Nephron (organoid): Measurements from ENCODE around the gene PRPSAP2.
A peak's percentile ranks its signal among the peaks of the same experiment; 100 is the strongest.

Experiments used
- H3K27ac Mint-ChIP-seq, 3 experiments: 2 replicates each; pipeline ENCODE4 v1.8.0; 2020; ENCODE audit warnings: mixed read lengths in 3 of 3, mild to moderate bottlenecking in 2 of 3, moderate library complexity in 1 of 3
- H3K27me3 Mint-ChIP-seq: 2 replicates; pipeline ENCODE4 v1.8.0; 2021; ENCODE audit warnings: low read depth, mild to moderate bottlenecking, moderate library complexity, mixed read lengths
- H3K36me3 Mint-ChIP-seq: 2 replicates; pipeline ENCODE4 v1.8.0; 2020; ENCODE audit warnings: low read depth, mixed read lengths
- H3K4me1 Mint-ChIP-seq: 2 replicates; pipeline ENCODE4 v1.8.0; 2020; ENCODE audit warnings: mixed read lengths
- H3K4me3 Mint-ChIP-seq, 3 experiments: 2 replicates each; pipeline ENCODE4 v1.8.0; 2020; ENCODE audit warnings: mild to moderate bottlenecking in 3 of 3, mixed read lengths in 3 of 3, moderate library complexity in 2 of 3
- H3K9me3 Mint-ChIP-seq: 2 replicates; pipeline ENCODE4 v1.8.0; 2020; ENCODE audit warnings: mixed read lengths
- TF ChIP-seq, protein P1 (sequence below), 3 experiments: fragments of 200-600 bp; sonication (generic); IDR thresholded peaks; one replicate each; pipeline ENCODE4 v1.5.0; 2021; ENCODE audit warnings: antibody characterized with exemption in 3 of 3; ENCODE audit not compliant: unreplicated experiment in 3 of 3

The PRPSAP2 gene

GRCh38 chr17:18851201-18851600 lies 6.7 kb upstream of the PRPSAP2 start:
- no peak overlapping the region for H3K27ac Mint-ChIP-seq
- no peaks in the 10 kb centered on the region for H3K36me3 Mint-ChIP-seq
- H3K4me1 Mint-ChIP-seq, result peaks cover 18% of the 10 kb centered on the region
- TF ChIP-seq, protein P1, sequence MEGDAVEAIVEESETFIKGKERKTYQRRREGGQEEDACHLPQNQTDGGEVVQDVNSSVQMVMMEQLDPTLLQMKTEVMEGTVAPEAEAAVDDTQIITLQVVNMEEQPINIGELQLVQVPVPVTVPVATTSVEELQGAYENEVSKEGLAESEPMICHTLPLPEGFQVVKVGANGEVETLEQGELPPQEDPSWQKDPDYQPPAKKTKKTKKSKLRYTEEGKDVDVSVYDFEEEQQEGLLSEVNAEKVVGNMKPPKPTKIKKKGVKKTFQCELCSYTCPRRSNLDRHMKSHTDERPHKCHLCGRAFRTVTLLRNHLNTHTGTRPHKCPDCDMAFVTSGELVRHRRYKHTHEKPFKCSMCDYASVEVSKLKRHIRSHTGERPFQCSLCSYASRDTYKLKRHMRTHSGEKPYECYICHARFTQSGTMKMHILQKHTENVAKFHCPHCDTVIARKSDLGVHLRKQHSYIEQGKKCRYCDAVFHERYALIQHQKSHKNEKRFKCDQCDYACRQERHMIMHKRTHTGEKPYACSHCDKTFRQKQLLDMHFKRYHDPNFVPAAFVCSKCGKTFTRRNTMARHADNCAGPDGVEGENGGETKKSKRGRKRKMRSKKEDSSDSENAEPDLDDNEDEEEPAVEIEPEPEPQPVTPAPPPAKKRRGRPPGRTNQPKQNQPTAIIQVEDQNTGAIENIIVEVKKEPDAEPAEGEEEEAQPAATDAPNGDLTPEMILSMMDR (IDR thresholded peaks at IDR 0.05; ENCODE audit: unreplicated experiment in 3 of 3), result no peak
- no peaks in the 10 kb centered on the region for H3K27me3 Mint-ChIP-seq
- no peak overlapping the region for H3K4me3 Mint-ChIP-seq
- H3K9me3 Mint-ChIP-seq, result no peaks in the 10 kb centered on the region

DNA sequence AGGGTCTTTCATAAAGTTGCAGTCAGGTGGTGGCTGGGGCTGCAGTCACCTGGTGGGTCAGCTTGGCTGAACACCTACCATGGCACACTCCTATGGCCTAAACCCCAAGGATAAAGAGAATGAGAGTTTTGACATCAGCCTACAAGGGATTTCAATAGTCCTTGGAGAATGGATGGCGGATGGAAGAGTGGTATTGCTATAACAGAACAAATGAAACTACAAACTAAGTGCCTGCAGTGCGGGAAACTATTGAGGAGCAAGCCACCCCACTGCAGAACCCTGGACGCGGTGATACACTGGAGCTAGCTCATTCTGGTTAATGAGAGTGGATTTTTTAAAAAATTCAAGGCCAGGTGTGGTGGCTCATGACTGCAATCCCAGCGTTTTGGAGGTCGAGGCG lies 3.0 kb upstream of the PRPSAP2 start:
- Mint-ChIP-seq H3K36me3 (no peaks in the 10 kb centered on the region), H3K9me3 (no peaks in the 10 kb centered on the region), H3K4me3 (peak overlapping the region; percentile 89 to 94 (median 93)), H3K4me1 (peaks cover 29% of the 10 kb centered on the region), H3K27ac (peak overlapping the region in 2 of 3 experiments; percentile 65 to 93), H3K27me3 (no peaks in the 10 kb centered on the region)
- TF ChIP-seq, protein P1 (IDR thresholded peaks at IDR 0.05; ENCODE audit: unreplicated experiment in 3 of 3), result no peak

- Mint-ChIP-seq H3K27ac (peak overlapping the region; percentile 85 to 95 (median 93)), H3K36me3 (no peaks in the 10 kb centered on the region)
Observed at GRCh38 chr17:18855831-18856569, 1.9 kb upstream of the PRPSAP2 start.

DNA sequence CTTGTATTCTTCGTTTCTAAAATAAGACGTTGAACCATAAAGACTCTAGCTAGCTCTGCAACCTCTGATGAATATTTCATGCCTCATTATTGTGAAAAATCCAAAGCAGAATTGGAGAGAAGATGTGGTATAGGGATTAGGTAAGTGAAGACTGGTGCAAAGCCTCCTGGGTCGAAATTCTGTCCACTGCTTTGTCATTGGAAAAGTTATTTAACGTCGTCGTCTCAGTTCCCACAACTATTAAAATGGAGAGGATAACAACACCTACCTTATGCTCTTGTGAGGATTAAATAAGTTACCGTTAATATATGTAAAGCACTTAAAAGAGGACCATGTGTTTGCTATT lies 1.4 kb upstream of the PRPSAP2 start:
- H3K27me3 Mint-ChIP-seq, result no peaks in the 10 kb centered on the region
- TF ChIP-seq, protein P1 (IDR thresholded peaks at IDR 0.05; ENCODE audit: unreplicated experiment in 3 of 3), result no peak

More at GRCh38 chr17:18855831-18856569, 1.9 kb upstream of the PRPSAP2 start:
- Mint-ChIP-seq H3K27me3 (no peaks in the 10 kb centered on the region), H3K4me1 (peaks cover 35% of the 10 kb centered on the region), H3K4me3 (peak overlapping the region; percentile 89 to 94 (median 93)), H3K9me3 (no peaks in the 10 kb centered on the region)
- TF ChIP-seq, protein P1 (IDR thresholded peaks at IDR 0.05; ENCODE audit: unreplicated experiment in 3 of 3), result no peak

DNA sequence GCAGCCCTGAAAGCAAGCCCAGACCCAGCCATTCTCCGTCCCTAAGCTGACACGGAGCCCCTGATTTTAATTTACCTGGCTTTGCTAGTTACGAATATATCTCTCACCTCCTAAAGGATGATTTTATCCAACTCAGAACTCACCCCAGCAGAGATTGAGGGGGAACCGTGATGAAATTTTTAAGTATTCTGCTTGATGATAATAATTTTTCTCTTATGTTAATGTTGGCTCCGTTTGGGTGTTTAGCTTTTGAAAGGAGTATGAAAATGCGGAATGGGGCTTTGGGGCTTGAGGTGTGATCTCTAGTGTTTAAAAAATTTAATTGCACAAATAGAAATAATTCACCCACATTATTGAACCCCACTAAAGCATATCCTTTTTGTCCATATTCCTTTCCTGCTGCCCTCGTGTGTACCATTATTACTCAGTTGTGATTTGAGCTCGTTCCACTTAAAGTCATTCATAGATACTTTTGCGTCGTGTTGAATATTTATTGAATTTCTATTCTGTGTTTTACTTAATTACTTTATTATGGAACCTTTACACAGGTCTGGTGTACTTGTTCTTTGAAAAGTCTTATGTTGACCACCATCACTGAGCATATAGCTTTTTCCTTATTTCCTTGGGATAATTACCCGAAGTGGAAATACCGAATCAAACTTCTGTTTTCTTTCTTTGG lies 775 bp downstream of the PRPSAP2 start:
- Mint-ChIP-seq H3K4me3 (peak overlapping the region; percentile 79 to 88 (median 88)), H3K27ac (peak overlapping the region; percentile 73 to 96 (median 91)), H3K4me1 (peaks cover 35% of the 10 kb centered on the region), H3K36me3 (no peaks in the 10 kb centered on the region), H3K27me3 (no peaks in the 10 kb centered on the region), H3K9me3 (no peaks in the 10 kb centered on the region)
- TF ChIP-seq, protein P1 (IDR thresholded peaks at IDR 0.05; ENCODE audit: unreplicated experiment in 3 of 3), result no peak

More for the DNA sequence above, 1.4 kb upstream of the PRPSAP2 start:
- H3K4me1 Mint-ChIP-seq, result peaks cover 35% of the 10 kb centered on the region
- H3K36me3 Mint-ChIP-seq, result no peaks in the 10 kb centered on the region
- H3K27ac Mint-ChIP-seq, result peak overlapping the region; percentile 85 to 95 (median 93)
- no peaks in the 10 kb centered on the region for H3K9me3 Mint-ChIP-seq
- peak overlapping the region; percentile 89 to 94 (median 93) for H3K4me3 Mint-ChIP-seq
